ENCODE data around the gene LRCH3.
"Not testable (repeated sequence)": the region's sequence is repeated elsewhere in the genome, so short reads cannot be mapped to it uniquely, and the experiment has no call there.

Gene LRCH3

GRCh38 chr3:197927578-197927977 lies 136.5 kb downstream of the LRCH3 start:
- DNase-seq (ENCODE audit: low read depth), result not testable (repeated sequence)

- DNase-seq (ENCODE audit: low read depth), result no peak
Observed at GRCh38 chr3:197936819-197937384, 145.8 kb downstream of the LRCH3 start.
